GM15510 (cell line): ENCODE results near the gene TGFBR3L.

Experiments used
- POLR2A ChIP-seq: IDR thresholded peaks from 3 replicates; pipeline ENCODE4 v1.6.1; 2011; ENCODE audit warnings: borderline replicate concordance; ENCODE audit not compliant: insufficient read length; ENCODE audit errors: extremely low read depth

Gene TGFBR3L

GRCh38 chr19:7941895-7942596 is 27.4 kb downstream of the TGFBR3L start:
- no peak for TF ChIP-seq POLR2A

GRCh38 chr19:7942981-7943443 is 28.4 kb downstream of the TGFBR3L start:
- no peak for TF ChIP-seq POLR2A

- peak; percentile 90 for TF ChIP-seq POLR2A
Observed at GRCh38 chr19:7943444-7944176, 29.0 kb downstream of the TGFBR3L start, which contains the start of gene TIMM44. Gene TIMM44, minus strand, starts transcription at chr19:7943666. Its CDS starts 15 bp downstream, at chr19:7943651.

GRCh38 chr19:7944177-7944761 is 29.6 kb downstream of the TGFBR3L start:
- TF ChIP-seq POLR2A: no peak

GRCh38 chr19:7947939-7948338 is 33.3 kb downstream of the TGFBR3L start:
- TF ChIP-seq POLR2A: no peak

- no peak for TF ChIP-seq POLR2A
Observed at GRCh38 chr19:7953060-7953459, 38.4 kb downstream of the TGFBR3L start.

GRCh38 chr19:7953576-7953975 is 38.9 kb downstream of the TGFBR3L start:
- TF ChIP-seq POLR2A: no peak

GRCh38 chr19:7955696-7956095 is 41.1 kb downstream of the TGFBR3L start:
- no peak for TF ChIP-seq POLR2A

GRCh38 chr19:7959211-7959610 is 44.6 kb downstream of the TGFBR3L start:
- no peak for TF ChIP-seq POLR2A

GRCh38 chr19:7961920-7962626 is 47.4 kb downstream of the TGFBR3L start:
- TF ChIP-seq POLR2A: no peak

GRCh38 chr19:7962644-7963268 is 48.1 kb downstream of the TGFBR3L start:
- TF ChIP-seq POLR2A: no peak

- no peak for TF ChIP-seq POLR2A
Observed at GRCh38 chr19:7963566-7963965, 48.9 kb downstream of the TGFBR3L start.

- TF ChIP-seq POLR2A: no peak
Observed at GRCh38 chr19:7965259-7965841, 50.7 kb downstream of the TGFBR3L start.
